ENCODE measurements around the gene STIL.
"Not testable (repeated sequence)": the region's sequence is repeated elsewhere in the genome, so short reads cannot be mapped to it uniquely, and the experiment has no call there.

STIL gene

GRCh38 chr1:47319968-47320367 is 6.0 kb upstream of the STIL start:
- DNase-seq (ENCODE audit: low spot score) = not testable (repeated sequence)

- no peak for DNase-seq (ENCODE audit: low spot score)
These were observed 3.9 kb upstream of the STIL start for GRCh38 chr1:47317841-47318240.

GRCh38 chr1:47309427-47309826 is 4.5 kb downstream of the STIL start:
- DNase-seq (ENCODE audit: low spot score) = no peak

- DNase-seq (ENCODE audit: low spot score) = no peak
These were observed 11.5 kb downstream of the STIL start for GRCh38 chr1:47302472-47302871.

- no peak for DNase-seq (ENCODE audit: low spot score)
These were observed 15.8 kb downstream of the STIL start for GRCh38 chr1:47298025-47298699.

GRCh38 chr1:47295579-47295978 is 18.4 kb downstream of the STIL start:
- no peak for DNase-seq (ENCODE audit: low spot score)

- DNase-seq (ENCODE audit: low spot score) = not testable (repeated sequence)
These were observed 19.1 kb downstream of the STIL start for GRCh38 chr1:47294863-47295262.

GRCh38 chr1:47288116-47288515 is 25.8 kb downstream of the STIL start:
- not testable (repeated sequence) for DNase-seq (ENCODE audit: low spot score)

- DNase-seq (ENCODE audit: low spot score) = no peak
These were observed 33.8 kb downstream of the STIL start for GRCh38 chr1:47280142-47280541.

GRCh38 chr1:47276850-47277249 is 37.1 kb downstream of the STIL start:
- DNase-seq (ENCODE audit: low spot score) = no peak

GRCh38 chr1:47275811-47276210 is 38.1 kb downstream of the STIL start:
- DNase-seq (ENCODE audit: low spot score) = not testable (repeated sequence)

GRCh38 chr1:47265529-47265928 is 48.4 kb downstream of the STIL start:
- not testable (repeated sequence) for DNase-seq (ENCODE audit: low spot score)

GRCh38 chr1:47262787-47263413 is 51.0 kb downstream of the STIL start:
- peak; percentile 51 for DNase-seq (ENCODE audit: low spot score)

GRCh38 chr1:47257224-47257623 is 56.7 kb downstream of the STIL start:
- no peak for DNase-seq (ENCODE audit: low spot score)

- DNase-seq (ENCODE audit: low spot score) = no peak
These were observed 61.2 kb downstream of the STIL start for GRCh38 chr1:47252795-47253194.

- no peak for DNase-seq (ENCODE audit: low spot score)
These were observed 61.6 kb downstream of the STIL start for GRCh38 chr1:47252369-47252768.

GRCh38 chr1:47249755-47250154 is 64.2 kb downstream of the STIL start:
- no peak for DNase-seq (ENCODE audit: low spot score)

- DNase-seq (ENCODE audit: low spot score) = no peak
These were observed 69.5 kb downstream of the STIL start for GRCh38 chr1:47244339-47244862.

GRCh38 chr1:47243910-47244309 is 70.0 kb downstream of the STIL start:
- no peak for DNase-seq (ENCODE audit: low spot score)

- DNase-seq (ENCODE audit: low spot score) = no peak
These were observed 72.5 kb downstream of the STIL start for GRCh38 chr1:47241114-47242113.

- DNase-seq (ENCODE audit: low spot score) = no peak
These were observed 74.9 kb downstream of the STIL start for GRCh38 chr1:47238935-47239592.

GRCh38 chr1:47235806-47236205 is 78.1 kb downstream of the STIL start:
- DNase-seq (ENCODE audit: low spot score) = no peak

All from kidney capillary endothelial cell (primary cell).